Pancreas (tissue), 10 donors: ENCODE data around the gene RASA1. TPM values are rescaled to one million over a fixed set of nuclear protein-coding genes. Genes with fewer than 3 reads are reported as not detected.

Source experiments
- ATAC-seq, 4 donors: fragments of 200-7000 bp; cut with Tn5 transposase; one replicate each; pipeline versions ENCODE4 v1.8.0 to v1.9.1; 2020; ENCODE audit warnings: mild to moderate bottlenecking in 4 of 4, moderate library complexity in 4 of 4
- DNase-seq, 6 donors: peaks; one replicate each; pipeline ENCODE4 v3.0.0-alpha.2; 2020
- FAIRE-seq: peaks from 2 replicates; lab custom pipeline; 2012; peaks lifted over from hg19 to GRCh38; lab: Jason Lieb, UNC
- H3K27ac ChIP-seq, 4 donors: fragments of 200-600 bp; sonication (generic); 1 replicate in 3 of 4; 2 replicates in 1 of 4; pipeline versions ENCODE4 v1.5.0 to v1.8.0; 2020
- H3K27me3 ChIP-seq, 4 donors: fragments of 200-600 bp; one replicate each; pipeline ENCODE4 v1.8.0; 2021
- H3K36me3 ChIP-seq, 3 donors: fragments of 200-600 bp; sonication (generic) in 1 of 3; one replicate each; pipeline versions ENCODE4 v1.5.0 to v1.8.0; 2020 to 2021
- H3K4me1 ChIP-seq, 3 donors: fragments of 200-600 bp; one replicate each; pipeline ENCODE4 v1.8.0; 2021
- H3K4me3 ChIP-seq, 4 donors: fragments of 200-600 bp; sonication (generic) in 2 of 4; one replicate each; pipeline versions ENCODE4 v1.5.0 to v1.8.0; 2020 to 2021
- H3K9me3 ChIP-seq, 4 donors: fragments of 200-600 bp; one replicate each; pipeline ENCODE4 v1.8.0; 2021
- WGBS, 2 donors: extraction: QIAGEN DNeasy Blood & Tissue Kit; methylation state at CpG; one replicate each; pipeline ENCODE4 v1.1.7; 2013; 5-methylcytosine and 5-hydroxymethylcytosine counted together
- intact Hi-C, 3 donors: fragments of 100-400 bp; cut with DNase I; formaldehyde crosslinking; loops; one replicate each; pipeline versions ENCODE4 v1.11.1 to v1.14.2; 2022
- polyA plus RNA-seq, 2 donors: library from polyadenylated mRNA; stranded (reverse); fragments of 200-250 nt; gene quantifications; one replicate each; pipeline ENCODE4 v1.2.3, GENCODE V29; 2013
- total RNA-seq, 6 donors: library from RNA; stranded (reverse); fragmentation: NEBNext Ultra II Directional in 4 of 6; extraction: Animal tissue kit (Norgen Biotek cat#: 25700) in 4 of 6; gene quantifications; one replicate each; pipeline versions ENCODE4 v1.2.1 to v1.2.4, GENCODE V29; 2021 to 2023
- TF ChIP-seq, protein P1 (sequence below), 4 donors: fragments of 200-600 bp; sonication (generic) in 3 of 4; IDR thresholded peaks; one replicate each; pipeline versions ENCODE4 v1.5.0 to v1.8.0; 2021; ENCODE audit warnings: antibody characterized with exemption in 4 of 4
- donor health status: healthy with polysubstance abuse.
- donor health status: DM: no; HTN: no; CAD: no; lungs with moderate emphysema.
- donor health status: DM: no; HTN: no; CAD: no.
- donor health status: control.
- donor health status: control.
- donor health status: Bipolar disorder and iron deficiency.
- donor health status: DM: yes; HTN: yes; CAD: no.
- donor health status: DM: no; HTN: no; CAD: no.
- donor health status: DM: no; HTN: no; CAD: no.
- donor health status: DM: yes; HTN: yes; CAD: no.

Gene RASA1
- total and polyA plus RNA-seq, 8 donors = 5.2 to 17.7 (median 9.9) TPM

DNA sequence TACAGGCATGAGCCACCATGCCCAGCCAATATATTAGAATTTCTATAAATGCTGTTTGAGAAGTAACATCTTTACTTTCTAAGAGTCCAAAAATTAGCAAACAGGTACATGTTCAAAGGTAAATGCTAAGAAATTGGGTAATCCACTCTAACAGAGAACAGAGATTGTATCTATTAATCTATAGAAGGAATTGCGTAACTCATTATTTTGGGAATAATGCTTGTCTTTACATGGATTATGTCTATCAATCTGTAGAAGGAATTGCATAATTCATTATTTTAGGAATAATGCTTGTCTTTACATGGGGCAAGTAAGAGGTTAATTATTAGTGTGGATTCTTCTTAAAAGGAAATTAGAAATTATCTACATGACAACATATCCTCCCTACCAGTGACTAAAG, 114.5 kb downstream of the RASA1 start:
- TF ChIP-seq, protein P1, sequence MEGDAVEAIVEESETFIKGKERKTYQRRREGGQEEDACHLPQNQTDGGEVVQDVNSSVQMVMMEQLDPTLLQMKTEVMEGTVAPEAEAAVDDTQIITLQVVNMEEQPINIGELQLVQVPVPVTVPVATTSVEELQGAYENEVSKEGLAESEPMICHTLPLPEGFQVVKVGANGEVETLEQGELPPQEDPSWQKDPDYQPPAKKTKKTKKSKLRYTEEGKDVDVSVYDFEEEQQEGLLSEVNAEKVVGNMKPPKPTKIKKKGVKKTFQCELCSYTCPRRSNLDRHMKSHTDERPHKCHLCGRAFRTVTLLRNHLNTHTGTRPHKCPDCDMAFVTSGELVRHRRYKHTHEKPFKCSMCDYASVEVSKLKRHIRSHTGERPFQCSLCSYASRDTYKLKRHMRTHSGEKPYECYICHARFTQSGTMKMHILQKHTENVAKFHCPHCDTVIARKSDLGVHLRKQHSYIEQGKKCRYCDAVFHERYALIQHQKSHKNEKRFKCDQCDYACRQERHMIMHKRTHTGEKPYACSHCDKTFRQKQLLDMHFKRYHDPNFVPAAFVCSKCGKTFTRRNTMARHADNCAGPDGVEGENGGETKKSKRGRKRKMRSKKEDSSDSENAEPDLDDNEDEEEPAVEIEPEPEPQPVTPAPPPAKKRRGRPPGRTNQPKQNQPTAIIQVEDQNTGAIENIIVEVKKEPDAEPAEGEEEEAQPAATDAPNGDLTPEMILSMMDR (IDR thresholded peaks at IDR 0.05) = no peak
- intact Hi-C loops = no loop called here
- no peaks in the 10 kb centered on the region for H3K9me3 ChIP-seq
- no peak for ATAC-seq
- H3K4me3 ChIP-seq = no peak overlapping the region
- no peaks in the 10 kb centered on the region for H3K27me3 ChIP-seq
- peaks cover 0 to 27% (median 0%) of the 10 kb centered on the region in 3 donors for H3K36me3 ChIP-seq
- no peak overlapping the region for H3K27ac ChIP-seq
- no peaks in the 10 kb centered on the region for H3K4me1 ChIP-seq
- 98 to 100% methylated on average over 1 of the region's 1 CpG for WGBS, 2 donors
- DNase-seq = no peak
- FAIRE-seq = no peak

DNA sequence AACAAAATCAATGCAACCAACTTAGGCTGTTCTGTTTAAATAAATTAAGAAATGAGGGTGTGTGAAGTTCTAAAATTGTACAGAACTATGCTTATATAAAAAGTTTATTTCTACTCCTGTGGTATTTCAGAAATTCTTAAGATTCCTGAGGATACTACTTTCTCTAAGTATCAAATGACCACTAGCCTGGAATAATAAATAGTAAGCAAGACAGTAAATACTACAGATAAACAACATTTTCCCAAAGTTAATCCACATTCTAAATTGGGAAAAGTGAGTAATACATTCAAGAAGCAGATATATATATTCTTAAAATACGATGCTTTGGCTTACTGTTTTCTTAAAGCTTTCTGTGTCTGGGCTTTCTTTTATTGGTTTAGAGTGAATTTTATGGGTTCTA, 115.5 kb downstream of the RASA1 start:
- DNase-seq (no peak), ATAC-seq (no peak), FAIRE-seq (peak; percentile 78)
- Histone ChIP-seq H3K4me1 (no peaks in the 10 kb centered on the region), H3K27me3 (no peaks in the 10 kb centered on the region), H3K4me3 (no peak overlapping the region), H3K27ac (no peak overlapping the region), H3K9me3 (no peaks in the 10 kb centered on the region), H3K36me3 (peaks cover 0 to 31% (median 0%) of the 10 kb centered on the region in 3 donors)
- TF ChIP-seq, protein P1 (IDR thresholded peaks at IDR 0.05) = no peak
- intact Hi-C loops = no loop called here
- 94 to 100% methylated on average over 1 of the region's 1 CpG for WGBS, 2 donors

DNA sequence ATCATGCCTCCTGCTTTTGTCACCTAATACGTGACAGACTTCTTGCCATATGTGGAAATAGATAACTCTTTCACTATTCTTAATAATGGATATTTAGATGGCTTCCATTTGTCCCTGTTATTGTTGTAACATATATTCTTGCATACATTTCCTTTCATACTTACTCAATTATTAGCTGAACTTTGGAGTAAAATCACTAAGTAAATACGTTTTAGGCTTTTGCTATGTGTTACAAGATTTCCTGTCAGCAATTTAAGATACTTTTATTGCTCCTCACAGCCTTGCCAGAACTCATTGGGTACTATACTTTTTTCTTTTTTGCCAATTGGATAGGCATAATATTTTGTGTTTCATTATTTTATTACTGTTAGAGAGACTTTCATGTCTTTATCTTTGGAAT, 118.1 kb downstream of the RASA1 start:
- no peak for DNase-seq
- H3K27me3 ChIP-seq = no peaks in the 10 kb centered on the region
- ATAC-seq = no peak
- intact Hi-C loops = no loop called here
- H3K36me3 ChIP-seq = peaks cover 0 to 32% (median 0%) of the 10 kb centered on the region in 3 donors
- whole genome bisulfite sequencing, 2 donors = 67 to 70% methylated on average over 2 of the region's 2 CpGs
- FAIRE-seq = no peak
- H3K27ac ChIP-seq = no peak overlapping the region
- H3K9me3 ChIP-seq = no peaks in the 10 kb centered on the region
- TF ChIP-seq, protein P1 (IDR thresholded peaks at IDR 0.05) = no peak
- peaks cover 0 to 4% (median 3%) of the 10 kb centered on the region in 3 donors for H3K4me1 ChIP-seq
- H3K4me3 ChIP-seq = no peak overlapping the region

DNA sequence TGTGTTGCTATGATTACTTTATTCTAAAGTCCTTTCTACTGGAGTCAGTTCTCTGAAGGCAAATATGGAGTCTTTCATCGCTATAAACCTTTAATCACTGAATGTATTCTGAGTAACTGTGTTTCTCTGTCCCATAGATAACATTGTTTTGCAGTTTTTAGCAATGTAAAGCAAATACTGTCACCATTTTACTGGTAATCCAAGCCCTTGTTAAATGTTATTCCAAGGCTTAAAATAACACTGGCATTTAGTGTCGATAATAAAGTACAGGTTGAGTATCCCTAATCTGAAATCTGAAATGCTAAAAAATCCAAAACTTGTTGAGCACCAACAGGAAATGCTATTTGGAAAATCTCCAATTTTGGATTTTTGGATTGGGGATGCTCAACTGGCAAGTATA, 120.4 kb downstream of the RASA1 start:
- H3K27me3 ChIP-seq = no peaks in the 10 kb centered on the region
- no peak overlapping the region for H3K4me3 ChIP-seq
- H3K9me3 ChIP-seq = no peaks in the 10 kb centered on the region
- ATAC-seq (no peak), FAIRE-seq (no peak), DNase-seq (no peak)
- H3K27ac ChIP-seq = no peak overlapping the region
- peaks cover 0 to 38% (median 0%) of the 10 kb centered on the region in 3 donors for H3K36me3 ChIP-seq
- TF ChIP-seq, protein P1 (IDR thresholded peaks at IDR 0.05) = no peak
- peaks cover 8 to 24% (median 16%) of the 10 kb centered on the region in 3 donors for H3K4me1 ChIP-seq
- intact Hi-C loops = no loop called here
- WGBS, 2 donors = 87 to 90% methylated on average over 2 of the region's 2 CpGs

DNA sequence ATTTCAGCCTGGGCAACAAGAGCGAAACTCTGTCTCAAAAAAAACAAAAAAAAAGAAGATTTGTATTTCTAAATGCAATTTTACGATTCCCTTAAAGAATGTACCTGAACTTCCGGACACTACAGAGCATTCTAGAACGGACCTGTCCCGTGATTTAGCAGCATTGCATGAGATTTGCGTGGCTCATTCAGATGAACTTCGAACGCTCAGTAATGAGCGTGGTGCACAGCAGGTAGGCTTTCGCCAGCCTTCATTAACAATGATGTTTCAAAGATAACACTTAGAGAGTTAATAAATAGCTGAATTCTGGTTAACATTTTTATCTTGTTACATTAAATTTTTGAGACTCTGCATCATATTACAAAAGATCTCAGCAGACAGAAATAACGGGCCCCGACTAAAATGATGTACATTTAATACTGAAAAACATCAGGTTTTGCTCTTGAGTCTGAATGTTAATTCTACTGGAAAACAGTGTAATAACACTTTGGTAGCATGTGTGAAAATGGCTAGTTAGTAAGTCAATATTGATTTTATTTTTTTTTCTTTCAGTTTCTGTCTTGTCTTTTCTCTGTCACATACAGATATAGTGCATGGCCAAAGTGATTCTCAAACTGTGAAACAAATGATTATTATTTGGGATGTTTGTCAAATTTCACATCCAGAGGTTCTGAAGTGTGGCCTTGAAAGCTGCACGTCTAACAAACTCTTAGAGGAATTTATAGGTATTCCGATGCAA, 121.8 kb downstream of the RASA1 start:
- peaks cover 8 to 38% (median 21%) of the 10 kb centered on the region in 3 donors for H3K4me1 ChIP-seq
- no peak for FAIRE-seq
- H3K4me3 ChIP-seq = no peak overlapping the region
- intact Hi-C loops = no loop called here
- TF ChIP-seq, protein P1 (IDR thresholded peaks at IDR 0.05) = no peak
- no peaks in the 10 kb centered on the region for H3K27me3 ChIP-seq
- 89 to 91% methylated on average over 14 of the region's 14 CpGs for WGBS, 2 donors
- no peaks in the 10 kb centered on the region for H3K9me3 ChIP-seq
- peaks cover 0 to 39% (median 0%) of the 10 kb centered on the region in 3 donors for H3K36me3 ChIP-seq
- peak in 1 of 4 donors; percentile 31 for ATAC-seq
- no peak overlapping the region for H3K27ac ChIP-seq
- DNase-seq = no peak
